Measurements from ENCODE around the gene AGMO.

DNA sequence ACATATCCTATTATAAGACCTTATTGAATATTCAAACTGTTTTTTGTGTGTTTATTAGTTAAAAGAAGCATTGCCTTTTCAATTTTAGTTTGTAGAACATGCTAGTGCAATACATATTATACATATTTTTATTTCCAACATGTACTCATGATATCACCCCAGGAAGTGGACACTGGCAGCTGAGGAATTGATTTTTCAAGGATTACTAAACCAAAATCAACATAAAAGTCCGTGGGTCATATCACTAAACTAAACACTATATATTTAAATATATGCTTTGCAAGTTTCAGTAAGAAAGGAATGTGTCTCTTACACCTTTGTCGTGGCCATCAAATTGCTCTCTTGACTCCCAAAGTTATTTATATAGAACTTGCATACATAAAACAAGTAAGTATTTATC, 185.2 kb downstream of the AGMO start:
- TF ChIP-seq TCF7L2 (IDR thresholded peaks at IDR 0.05; ENCODE audit: low read depth, low read length) (no peak), POLR2AphosphoS5 (IDR thresholded peaks at IDR 0.05; ENCODE audit: low read depth, low read length) (no peak), SIN3A (IDR thresholded peaks at IDR 0.05; ENCODE audit: borderline replicate concordance, insufficient read depth, low read depth, low read length) (no peak)
- TF ChIP-seq, protein P1, sequence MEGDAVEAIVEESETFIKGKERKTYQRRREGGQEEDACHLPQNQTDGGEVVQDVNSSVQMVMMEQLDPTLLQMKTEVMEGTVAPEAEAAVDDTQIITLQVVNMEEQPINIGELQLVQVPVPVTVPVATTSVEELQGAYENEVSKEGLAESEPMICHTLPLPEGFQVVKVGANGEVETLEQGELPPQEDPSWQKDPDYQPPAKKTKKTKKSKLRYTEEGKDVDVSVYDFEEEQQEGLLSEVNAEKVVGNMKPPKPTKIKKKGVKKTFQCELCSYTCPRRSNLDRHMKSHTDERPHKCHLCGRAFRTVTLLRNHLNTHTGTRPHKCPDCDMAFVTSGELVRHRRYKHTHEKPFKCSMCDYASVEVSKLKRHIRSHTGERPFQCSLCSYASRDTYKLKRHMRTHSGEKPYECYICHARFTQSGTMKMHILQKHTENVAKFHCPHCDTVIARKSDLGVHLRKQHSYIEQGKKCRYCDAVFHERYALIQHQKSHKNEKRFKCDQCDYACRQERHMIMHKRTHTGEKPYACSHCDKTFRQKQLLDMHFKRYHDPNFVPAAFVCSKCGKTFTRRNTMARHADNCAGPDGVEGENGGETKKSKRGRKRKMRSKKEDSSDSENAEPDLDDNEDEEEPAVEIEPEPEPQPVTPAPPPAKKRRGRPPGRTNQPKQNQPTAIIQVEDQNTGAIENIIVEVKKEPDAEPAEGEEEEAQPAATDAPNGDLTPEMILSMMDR (IDR thresholded peaks at IDR 0.05): no peak
- TF ChIP-seq, protein P2, sequence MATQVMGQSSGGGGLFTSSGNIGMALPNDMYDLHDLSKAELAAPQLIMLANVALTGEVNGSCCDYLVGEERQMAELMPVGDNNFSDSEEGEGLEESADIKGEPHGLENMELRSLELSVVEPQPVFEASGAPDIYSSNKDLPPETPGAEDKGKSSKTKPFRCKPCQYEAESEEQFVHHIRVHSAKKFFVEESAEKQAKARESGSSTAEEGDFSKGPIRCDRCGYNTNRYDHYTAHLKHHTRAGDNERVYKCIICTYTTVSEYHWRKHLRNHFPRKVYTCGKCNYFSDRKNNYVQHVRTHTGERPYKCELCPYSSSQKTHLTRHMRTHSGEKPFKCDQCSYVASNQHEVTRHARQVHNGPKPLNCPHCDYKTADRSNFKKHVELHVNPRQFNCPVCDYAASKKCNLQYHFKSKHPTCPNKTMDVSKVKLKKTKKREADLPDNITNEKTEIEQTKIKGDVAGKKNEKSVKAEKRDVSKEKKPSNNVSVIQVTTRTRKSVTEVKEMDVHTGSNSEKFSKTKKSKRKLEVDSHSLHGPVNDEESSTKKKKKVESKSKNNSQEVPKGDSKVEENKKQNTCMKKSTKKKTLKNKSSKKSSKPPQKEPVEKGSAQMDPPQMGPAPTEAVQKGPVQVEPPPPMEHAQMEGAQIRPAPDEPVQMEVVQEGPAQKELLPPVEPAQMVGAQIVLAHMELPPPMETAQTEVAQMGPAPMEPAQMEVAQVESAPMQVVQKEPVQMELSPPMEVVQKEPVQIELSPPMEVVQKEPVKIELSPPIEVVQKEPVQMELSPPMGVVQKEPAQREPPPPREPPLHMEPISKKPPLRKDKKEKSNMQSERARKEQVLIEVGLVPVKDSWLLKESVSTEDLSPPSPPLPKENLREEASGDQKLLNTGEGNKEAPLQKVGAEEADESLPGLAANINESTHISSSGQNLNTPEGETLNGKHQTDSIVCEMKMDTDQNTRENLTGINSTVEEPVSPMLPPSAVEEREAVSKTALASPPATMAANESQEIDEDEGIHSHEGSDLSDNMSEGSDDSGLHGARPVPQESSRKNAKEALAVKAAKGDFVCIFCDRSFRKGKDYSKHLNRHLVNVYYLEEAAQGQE (IDR thresholded peaks at IDR 0.05; ENCODE audit: insufficient read depth in 1 of 2, low read depth in 2 of 2, low read length in 1 of 2): no peak

All from Panc1 (cell line).